HG03045 (cell line): ENCODE data around the gene SCOC.

Source experiments
- ATAC-seq: cut with Tn5 transposase; IDR thresholded peaks from one replicate; pipeline ENCODE4 v1.9.1; 2021; ENCODE audit warnings: mild to moderate bottlenecking, moderate library complexity; ENCODE audit not compliant: unreplicated experiment

Gene SCOC

GRCh38 chr4:140373328-140374129 lies at the start of gene SCOC:
SCOC (plus strand) TSS chr4:140373646; CDS start chr4:140379171, 5,525 bp downstream.
- ATAC-seq, result peak; percentile 97

GRCh38 chr4:140326395-140326993 lies 47.0 kb upstream of the SCOC start:
- ATAC-seq, result no peak

- no peak for ATAC-seq
Measured at GRCh38 chr4:140330311-140330900, 43.0 kb upstream of the SCOC start.

GRCh38 chr4:140331245-140331644 lies 42.2 kb upstream of the SCOC start:
- ATAC-seq, result no peak

- no peak for ATAC-seq
Measured at GRCh38 chr4:140331876-140332275, 41.6 kb upstream of the SCOC start.

DNA sequence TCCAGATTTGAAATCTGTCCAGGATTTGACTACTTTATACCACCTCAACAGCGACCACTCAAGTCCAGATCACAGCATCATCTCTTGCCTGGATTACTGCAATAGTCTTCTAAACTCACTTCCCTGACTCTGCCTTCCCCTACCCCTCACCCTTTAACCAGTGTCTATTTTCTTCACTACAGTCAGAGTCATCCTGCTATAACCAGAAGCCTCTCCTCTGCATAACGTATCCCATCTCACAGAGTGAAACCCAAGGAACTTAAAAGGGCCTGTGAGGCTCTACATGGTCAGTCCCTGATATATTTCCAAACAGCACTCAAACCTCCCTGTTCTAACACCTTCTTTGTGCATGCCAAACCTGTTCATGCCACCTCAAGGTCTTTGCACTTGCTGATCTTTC lies 40.7 kb upstream of the SCOC start:
- no peak for ATAC-seq

DNA sequence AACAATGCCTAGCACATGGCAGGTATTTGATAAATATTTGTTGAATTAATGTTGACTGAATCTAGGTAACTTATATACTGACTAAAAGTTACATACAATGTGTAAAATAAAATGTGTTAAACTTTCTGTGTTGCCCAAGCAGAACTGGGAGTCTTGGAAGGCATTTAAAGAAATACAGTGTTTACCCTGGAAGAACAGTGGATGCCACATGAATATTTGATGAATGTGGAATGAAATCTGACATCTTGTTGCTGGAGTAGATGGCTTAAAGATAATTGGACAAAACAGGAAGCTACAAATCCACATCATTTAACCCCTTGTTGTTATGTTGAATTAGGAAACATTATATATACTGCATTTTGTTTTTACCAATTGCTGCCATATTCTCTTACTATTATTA lies 39.9 kb upstream of the SCOC start:
- ATAC-seq, result no peak

GRCh38 chr4:140335076-140335475 lies 38.4 kb upstream of the SCOC start:
- ATAC-seq, result no peak

GRCh38 chr4:140336730-140337129 lies 36.7 kb upstream of the SCOC start:
- no peak for ATAC-seq

DNA sequence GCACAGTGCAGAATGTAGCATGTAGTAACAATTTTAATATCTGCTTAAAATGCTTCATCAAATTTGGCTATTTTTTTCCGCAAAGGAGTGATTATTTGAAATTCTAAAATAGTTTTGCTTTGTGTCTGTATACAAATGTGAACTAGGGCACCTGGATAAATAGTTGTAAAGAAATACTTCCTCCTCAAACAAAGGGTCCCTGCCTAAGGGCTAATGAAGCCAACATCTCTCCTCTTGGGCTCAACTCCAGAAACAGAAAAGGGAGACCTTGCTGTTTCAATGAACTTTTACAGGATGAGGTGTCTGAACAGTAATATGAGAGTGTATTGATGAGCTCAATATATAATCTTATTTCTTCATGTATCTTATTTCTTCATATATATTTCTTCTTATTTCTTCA lies 30.8 kb upstream of the SCOC start:
- ATAC-seq, result no peak

DNA sequence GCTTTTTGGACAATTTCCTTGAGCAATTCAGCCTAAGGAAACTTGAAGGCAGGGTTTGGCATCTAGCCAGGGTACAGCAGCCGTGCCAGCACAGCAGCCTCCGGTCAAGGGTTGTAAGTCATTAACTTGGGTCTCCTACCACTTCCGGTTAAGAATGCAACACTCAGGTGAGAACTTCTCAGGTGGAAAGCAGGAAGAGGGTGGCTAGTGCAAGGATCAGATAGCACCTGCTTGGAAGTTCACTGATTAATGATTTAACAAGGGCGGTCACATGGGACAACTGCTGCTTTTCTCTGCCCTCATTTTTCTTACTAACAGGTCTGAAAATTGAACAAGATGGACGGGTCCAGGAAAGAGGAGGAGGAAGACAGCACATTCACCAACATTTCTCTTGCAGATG lies 30.1 kb upstream of the SCOC start:
- no peak for ATAC-seq

GRCh38 chr4:140344101-140344500 lies 29.3 kb upstream of the SCOC start:
- no peak for ATAC-seq

DNA sequence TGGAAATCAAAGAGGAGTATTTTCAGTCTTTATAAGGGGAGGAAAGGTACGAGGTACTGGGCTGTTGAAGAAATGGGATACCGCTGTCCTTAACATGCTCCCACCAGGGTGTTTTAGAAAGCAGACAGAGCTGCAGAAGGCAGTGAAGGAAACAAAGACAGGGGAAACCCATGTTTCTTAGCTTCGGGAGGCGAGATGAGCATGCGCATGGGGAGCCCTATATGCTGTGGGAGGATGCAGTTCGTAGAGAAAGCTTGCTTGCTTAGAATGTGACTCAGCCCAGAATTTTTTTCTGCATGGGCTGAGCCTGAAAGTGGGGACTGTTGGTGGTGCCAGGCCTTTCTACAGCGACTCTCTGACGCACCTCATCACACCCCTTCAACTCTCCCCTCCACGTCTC lies 28.8 kb upstream of the SCOC start:
- no peak for ATAC-seq

DNA sequence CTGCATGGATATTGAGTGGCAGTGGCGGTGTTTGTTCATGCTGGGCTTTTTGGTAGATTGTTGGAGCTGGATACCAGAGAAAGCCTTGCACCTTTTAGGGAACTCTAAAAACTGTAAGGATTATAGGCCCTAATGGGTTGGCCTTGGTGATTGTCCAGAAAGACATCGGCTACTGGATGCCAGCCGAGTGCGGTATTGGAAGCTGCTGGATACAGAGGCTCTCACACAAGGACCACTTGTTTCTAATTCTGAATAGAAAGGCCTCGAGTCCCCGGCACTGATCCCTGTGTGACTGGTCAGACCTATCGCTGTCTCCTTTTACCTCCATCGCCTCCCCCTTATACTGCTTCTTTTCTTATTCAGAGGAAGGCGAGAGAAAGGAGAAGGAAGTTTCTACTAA lies 27.3 kb upstream of the SCOC start:
- ATAC-seq, result no peak

DNA sequence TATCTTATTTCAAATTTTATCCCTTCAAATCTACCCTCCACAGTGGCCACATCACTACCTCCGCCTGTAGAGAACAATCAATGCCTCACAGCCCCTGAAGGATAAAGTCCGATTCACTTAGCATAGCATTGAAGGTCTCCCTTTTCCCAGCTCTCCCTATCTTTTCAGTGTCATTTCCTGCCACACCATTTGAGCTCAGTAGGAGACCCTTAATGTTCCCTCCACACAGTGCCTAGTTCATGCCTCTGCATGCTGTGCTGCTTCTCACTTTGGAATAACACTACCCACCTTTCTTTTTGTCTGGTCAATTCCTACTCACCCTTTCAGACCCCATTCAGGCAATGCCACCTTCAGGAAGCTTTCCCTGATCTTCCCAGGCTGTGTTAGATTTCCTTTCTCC lies 23.6 kb upstream of the SCOC start:
- no peak for ATAC-seq

- ATAC-seq, result no peak
Measured at GRCh38 chr4:140351093-140352075, 22.1 kb upstream of the SCOC start.

GRCh38 chr4:140353786-140354185 lies 19.7 kb upstream of the SCOC start:
- no peak for ATAC-seq

DNA sequence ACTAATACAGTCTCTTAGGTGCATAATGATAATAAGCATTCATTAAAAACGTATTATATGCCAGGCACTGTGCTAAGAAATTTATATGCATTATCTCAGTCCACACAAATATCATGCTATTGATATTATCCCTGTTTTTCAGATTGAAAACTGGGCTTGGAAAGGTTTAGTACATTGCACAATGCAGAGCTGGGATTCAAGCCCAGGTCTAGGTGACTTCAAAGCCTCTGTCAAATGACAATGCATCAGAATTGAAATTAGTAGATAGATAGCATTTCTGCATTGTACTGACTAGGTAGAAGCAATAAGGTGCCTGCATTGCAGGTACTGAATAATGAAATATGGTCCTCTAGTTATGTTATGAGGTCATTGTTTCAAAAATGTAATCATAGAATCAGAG lies 18.2 kb upstream of the SCOC start:
- no peak for ATAC-seq

- no peak for ATAC-seq
Measured at GRCh38 chr4:140357868-140358267, 15.6 kb upstream of the SCOC start.

DNA sequence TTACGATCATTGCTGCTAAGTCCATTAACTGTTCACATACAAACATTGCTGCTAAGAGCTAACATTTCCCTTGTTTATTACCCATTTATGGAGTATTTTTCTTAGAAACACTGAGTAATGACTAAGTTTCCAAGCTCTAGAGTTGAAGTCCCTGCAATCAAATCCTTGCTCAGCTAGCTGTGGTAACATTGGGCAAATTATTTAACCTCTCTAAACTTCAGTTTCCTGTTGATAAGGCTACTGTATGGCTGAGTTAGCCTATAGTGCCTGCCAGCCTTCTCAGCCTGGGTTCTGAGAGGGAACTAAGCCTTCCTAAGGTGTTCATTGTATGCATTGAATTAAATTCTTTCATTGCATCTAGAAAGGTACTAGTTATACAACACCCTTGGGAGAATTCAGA lies 15.2 kb upstream of the SCOC start:
- no peak for ATAC-seq
